IMR-90 (cell line): Measurements from ENCODE around the gene DONSON. TPM values are rescaled to one million over a fixed set of nuclear protein-coding genes. Genes with fewer than 3 reads are reported as not detected.

Source experiments
- ATAC-seq: fragments of 200-7000 bp; cut with Tn5 transposase; 2 replicates; pipeline ENCODE4 v1.9.1; 2020; ENCODE audit warnings: low read depth, mild to moderate bottlenecking, moderate library complexity
- BruUV-seq: library from RNA; stranded (reverse); fragments of 400-500 nt; replicated peaks from 2 replicates; lab custom pipeline; 2021; lab: Mats Ljungman, UMichigan
- CTCF ChIA-PET: fragments of 300-600 bp; formaldehyde crosslinking; extraction: SDS; loops from one replicate; lab custom pipeline; 2021; ENCODE audit warnings: antibody characterized with exemption; lab: Yijun Ruan, JAX
- POLR2A ChIA-PET: fragments of 300-600 bp; sonication (Branson Sonifier 250); formaldehyde crosslinking; loops from one replicate; lab custom pipeline; 2022; ENCODE audit warnings: antibody characterized with exemption; ENCODE audit not compliant: unreplicated experiment; lab: Charles Lee
- DNase-seq: peaks from one replicate; pipeline ENCODE4 v3.0.0; 2013
- H2AFZ ChIP-seq: replicated peaks from 2 replicates; pipeline ENCODE3; 2013; ENCODE audit warnings: low read length, mild to moderate bottlenecking; ENCODE audit not compliant: poor library complexity
- H2AK5ac ChIP-seq: 2 replicates; pipeline ENCODE4 v1.6.1; 2013; ENCODE audit warnings: low read depth, low read length, inconsistent platforms
- H2AK9ac ChIP-seq: replicated peaks from 2 replicates; pipeline ENCODE3; 2013; ENCODE audit warnings: mild to moderate bottlenecking, low read depth, low read length, moderate library complexity; ENCODE audit not compliant: poor library complexity
- H2BK120ac ChIP-seq: 2 replicates; pipeline ENCODE4 v1.6.1; 2013; ENCODE audit warnings: low read depth, low read length, inconsistent platforms
- H2BK15ac ChIP-seq: 3 replicates; pipeline ENCODE4 v1.6.1; 2013; ENCODE audit warnings: low read depth, low read length, inconsistent platforms
- H2BK20ac ChIP-seq: 2 replicates; pipeline ENCODE4 v1.6.1; 2013; ENCODE audit warnings: low read depth, mild to moderate bottlenecking, inconsistent platforms, low read length, moderate library complexity
- H2BK5ac ChIP-seq: 2 replicates; pipeline ENCODE4 v1.6.1; 2013; ENCODE audit warnings: mild to moderate bottlenecking, low read depth, low read length, inconsistent platforms; ENCODE audit not compliant: poor library complexity, severe bottlenecking
- H3K14ac ChIP-seq: replicated peaks from 2 replicates; pipeline ENCODE4 v1.6.1; 2013; ENCODE audit warnings: low read depth, low read length, inconsistent platforms
- H3K18ac ChIP-seq: 2 replicates; pipeline ENCODE4 v1.6.1; 2013; ENCODE audit warnings: low read depth, low read length, control low read depth
- H3K23ac ChIP-seq: 2 replicates; pipeline ENCODE4 v1.6.1; 2013; ENCODE audit warnings: low read depth, low read length, inconsistent platforms
- H3K27ac ChIP-seq: 2 replicates; pipeline ENCODE4 v1.5.1; 2013; ENCODE audit warnings: mild to moderate bottlenecking, control low read depth, low read length; ENCODE audit not compliant: insufficient read depth
- H3K27me3 ChIP-seq: 2 replicates; pipeline ENCODE4 v1.6.1; 2013; ENCODE audit warnings: low read length; ENCODE audit not compliant: control insufficient read depth, insufficient read depth
- H3K36me3 ChIP-seq: 2 replicates; pipeline ENCODE4 v1.6.1; 2013; ENCODE audit warnings: low read length, mixed read lengths; ENCODE audit not compliant: control insufficient read depth, insufficient read depth
- H3K4ac ChIP-seq: 2 replicates; pipeline ENCODE4 v1.6.1; 2013; ENCODE audit warnings: low read depth, low read length, inconsistent platforms
- H3K4me1 ChIP-seq: 2 replicates; pipeline ENCODE4 v1.6.1; 2013; ENCODE audit warnings: low read length, mixed read lengths; ENCODE audit not compliant: control insufficient read depth, insufficient read depth
- H3K4me2 ChIP-seq: 2 replicates; pipeline ENCODE4 v1.6.1; 2013; ENCODE audit warnings: low read depth, mild to moderate bottlenecking, control low read depth, low read length, moderate library complexity
- H3K4me3 ChIP-seq: 2 replicates; pipeline ENCODE4 v1.5.1; 2013; ENCODE audit warnings: low read depth, mild to moderate bottlenecking, control low read depth, low read length, moderate library complexity; ENCODE audit not compliant: insufficient read depth
- H3K56ac ChIP-seq: 2 replicates; pipeline ENCODE4 v1.6.1; 2013; ENCODE audit warnings: low read length, inconsistent platforms; ENCODE audit not compliant: insufficient read depth; ENCODE audit errors: extremely low read depth
- H3K79me1 ChIP-seq, 2 experiments: 2 replicates each; pipeline ENCODE4 v1.6.1; 2013; ENCODE audit warnings: low read length in 2 of 2, inconsistent platforms in 1 of 2, low read depth in 1 of 2
- H3K9ac ChIP-seq: 2 replicates; pipeline ENCODE4 v1.6.1; 2013; ENCODE audit warnings: low read depth, low read length, control low read depth
- H3K9me1 ChIP-seq: 2 replicates; pipeline ENCODE4 v1.6.1; 2013; ENCODE audit warnings: low read length, inconsistent platforms; ENCODE audit not compliant: insufficient read depth
- H3K9me3 ChIP-seq: 2 replicates; pipeline ENCODE4 v1.6.1; 2013; ENCODE audit warnings: low read length; ENCODE audit not compliant: control insufficient read depth, insufficient read depth
- H4K20me1 ChIP-seq: 2 replicates; pipeline ENCODE4 v1.6.1; 2013; ENCODE audit warnings: low read length, inconsistent platforms; ENCODE audit not compliant: insufficient read depth
- H4K5ac ChIP-seq: 2 replicates; pipeline ENCODE4 v1.6.1; 2013; ENCODE audit warnings: mild to moderate bottlenecking, low read depth, low read length, control low read depth
- H4K8ac ChIP-seq, 2 experiments: 2 replicates each; pipeline ENCODE4 v1.6.1; 2013; ENCODE audit warnings: low read depth in 2 of 2, low read length in 2 of 2, control low read depth in 1 of 2, inconsistent platforms in 1 of 2
- H4K91ac ChIP-seq: 2 replicates; pipeline ENCODE4 v1.6.1; 2013; ENCODE audit warnings: low read depth, low read length, inconsistent platforms; ENCODE audit not compliant: insufficient read depth
- CEBPB ChIP-seq: IDR thresholded peaks from 2 replicates; pipeline ENCODE4 v1.6.1; 2012; ENCODE audit warnings: low read depth, low read length, improper control_type of control experiment
- CHD1 ChIP-seq: IDR thresholded peaks from 2 replicates; pipeline ENCODE4 v1.6.1; 2012; ENCODE audit warnings: low read depth, low read length, improper control_type of control experiment
- MAZ ChIP-seq: IDR thresholded peaks from 2 replicates; pipeline ENCODE4 v1.6.1; 2012; ENCODE audit warnings: low read depth, mild to moderate bottlenecking, low read length, improper control_type of control experiment, moderate library complexity, borderline replicate concordance
- POLR2A ChIP-seq: IDR thresholded peaks from 2 replicates; pipeline ENCODE4 v1.6.1; 2012; ENCODE audit warnings: mild to moderate bottlenecking, low read depth, low read length
- RCOR1 ChIP-seq: IDR thresholded peaks from 2 replicates; pipeline ENCODE4 v1.6.1; 2012; ENCODE audit warnings: mild to moderate bottlenecking, low read length, improper control_type of control experiment; ENCODE audit not compliant: insufficient replicate concordance
- RFX5 ChIP-seq: IDR thresholded peaks from 2 replicates; pipeline ENCODE4 v1.8.0; 2012; ENCODE audit warnings: low read depth, mild to moderate bottlenecking, low read length, moderate library complexity
- WGBS, 2 experiments: methylation state at CpG; one replicate each; pipeline versions ENCODE4 v1.1.5 to v1.1.7; 2013; ENCODE audit warnings: missing lambda C conversion rate in 2 of 2; ENCODE audit not compliant: insufficient read length in 1 of 2; ENCODE audit errors: extremely low coverage in 2 of 2; 5-methylcytosine and 5-hydroxymethylcytosine counted together
- dilution Hi-C: fragments of 300-500 bp; cut with HindIII; formaldehyde crosslinking; loops from one replicate; pipeline ENCODE4 v1.14.3; 2018; ENCODE audit warnings: low sequenced_read_pairs; ENCODE audit not compliant: unreplicated experiment
- in situ Hi-C: fragments of 300-500 bp; cut with MboI; formaldehyde crosslinking; loops from 3 replicates; pipeline ENCODE4 v1.14.3; 2019; ENCODE audit warnings: low sequenced_read_pairs, inconsistent platforms, mixed read lengths
- intact Hi-C: fragments of 100-400 bp; cut with micrococcal nuclease; formaldehyde crosslinking; loops from 2 replicates; pipeline ENCODE4 v1.10.0; 2022
- polyA plus RNA-seq, 3 experiments: library from polyadenylated mRNA; depleted of rRNA; stranded (reverse); fragments of >200 nt; gene quantifications; 2 replicates each; pipeline ENCODE4 v1.2.3, GENCODE V29; 2012; ENCODE audit warnings: low replicate concordance in 1 of 3
- total RNA-seq: library from RNA; depleted of rRNA; stranded (reverse); fragments of >200 nt; gene quantifications from 2 replicates; pipeline ENCODE4 v1.2.3, GENCODE V29; 2012
- TF ChIP-seq, protein P1 (sequence below): fragments of 150-350 bp; IDR thresholded peaks from 2 replicates; pipeline ENCODE4 v1.6.1; 2017; ENCODE audit warnings: mild to moderate bottlenecking, antibody characterized with exemption, low read length, low read depth

The DONSON gene
- total and polyA plus RNA-seq, 2 of the 4 experiments (the other 2 are of a cell fraction) = 14.3 to 16.6 TPM

DNA sequence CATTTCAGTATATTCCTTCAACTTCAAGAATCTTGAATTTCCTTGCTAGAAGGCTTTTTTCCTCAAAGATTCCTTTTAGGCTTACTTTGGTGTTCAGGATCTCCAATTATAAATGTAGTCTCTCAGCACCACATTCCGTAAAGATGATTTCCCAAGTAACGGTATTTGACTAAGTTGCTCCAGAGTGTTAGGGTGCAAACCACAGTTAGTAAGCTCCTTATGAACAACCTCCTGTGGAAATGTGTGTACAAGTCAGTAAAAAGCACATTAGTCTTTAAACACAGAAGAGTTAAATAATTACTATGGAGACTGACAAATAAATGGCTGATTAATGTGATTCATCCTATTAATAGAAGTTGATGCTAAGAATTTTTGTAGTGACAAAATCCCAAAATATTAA, 10.3 kb downstream of the DONSON start:
- Histone ChIP-seq H2BK5ac (no peak overlapping the region), H2BK15ac (no peak overlapping the region), H2AFZ (no peak overlapping the region), H2BK120ac (no peak overlapping the region), H3K4me1 (peaks cover 2% of the 10 kb centered on the region; the same call in 1 of the 2 replicates), H3K4me2 (no peak overlapping the region), H3K9ac (no peak overlapping the region), H3K36me3 (peaks cover 30% of the 10 kb centered on the region), H4K5ac (no peak overlapping the region), H3K4me3 (no peak overlapping the region), H4K91ac (no peak overlapping the region), H2AK5ac (no peak overlapping the region), H3K79me1 (peaks cover 0 to 28% of the 10 kb centered on the region in 2 experiments; a peak in 2 of 4 replicates), H4K8ac (no peak overlapping the region), H4K20me1 (peaks cover 21% of the 10 kb centered on the region), H2BK20ac (no peak overlapping the region), H3K23ac (no peak overlapping the region), H3K56ac (no peak overlapping the region), H3K27ac (no peak overlapping the region), H3K27me3 (no peaks in the 10 kb centered on the region), H3K14ac (no peak overlapping the region), H3K18ac (no peak overlapping the region), H3K4ac (no peak overlapping the region), H2AK9ac (no peak overlapping the region), H3K9me1 (no peaks in the 10 kb centered on the region), H3K9me3 (no peaks in the 10 kb centered on the region)
- CTCF ChIA-PET = no interaction called here
- DNase-seq (peak; percentile 76), ATAC-seq (peak; percentile 52; the same call in 1 of the 2 replicates)
- POLR2A ChIA-PET = no interaction called here
- in situ Hi-C loops (no loop called here), intact Hi-C loops (no loop called here), dilution Hi-C loops (no loop called here)
- no TSS peak for BruUV-seq
- no CpG with 5 or more reads among the region's 2 CpGs for WGBS, 2 experiments
- TF ChIP-seq POLR2A = no peak
- no peak for TF ChIP-seq CHD1
- TF ChIP-seq RFX5 = no peak
- no peak for TF ChIP-seq RCOR1
- no peak for TF ChIP-seq MAZ
- TF ChIP-seq CEBPB = peak; percentile 48; the same call in 1 of the 2 replicates
- TF ChIP-seq, protein P1, sequence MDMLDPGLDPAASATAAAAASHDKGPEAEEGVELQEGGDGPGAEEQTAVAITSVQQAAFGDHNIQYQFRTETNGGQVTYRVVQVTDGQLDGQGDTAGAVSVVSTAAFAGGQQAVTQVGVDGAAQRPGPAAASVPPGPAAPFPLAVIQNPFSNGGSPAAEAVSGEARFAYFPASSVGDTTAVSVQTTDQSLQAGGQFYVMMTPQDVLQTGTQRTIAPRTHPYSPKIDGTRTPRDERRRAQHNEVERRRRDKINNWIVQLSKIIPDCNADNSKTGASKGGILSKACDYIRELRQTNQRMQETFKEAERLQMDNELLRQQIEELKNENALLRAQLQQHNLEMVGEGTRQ = no peak
